ENCODE measurements around the gene SLC35F4.

Gene SLC35F4

GRCh38 chr14:57871459-57872080 is 5.7 kb upstream of the SLC35F4 start:
- no peak overlapping the region for H3K4me3 ChIP-seq (ENCODE audit: low read depth, low read length)
- peak; percentile 46 for DNase-seq (ENCODE audit: low read depth)
- TF ChIP-seq, protein P1, sequence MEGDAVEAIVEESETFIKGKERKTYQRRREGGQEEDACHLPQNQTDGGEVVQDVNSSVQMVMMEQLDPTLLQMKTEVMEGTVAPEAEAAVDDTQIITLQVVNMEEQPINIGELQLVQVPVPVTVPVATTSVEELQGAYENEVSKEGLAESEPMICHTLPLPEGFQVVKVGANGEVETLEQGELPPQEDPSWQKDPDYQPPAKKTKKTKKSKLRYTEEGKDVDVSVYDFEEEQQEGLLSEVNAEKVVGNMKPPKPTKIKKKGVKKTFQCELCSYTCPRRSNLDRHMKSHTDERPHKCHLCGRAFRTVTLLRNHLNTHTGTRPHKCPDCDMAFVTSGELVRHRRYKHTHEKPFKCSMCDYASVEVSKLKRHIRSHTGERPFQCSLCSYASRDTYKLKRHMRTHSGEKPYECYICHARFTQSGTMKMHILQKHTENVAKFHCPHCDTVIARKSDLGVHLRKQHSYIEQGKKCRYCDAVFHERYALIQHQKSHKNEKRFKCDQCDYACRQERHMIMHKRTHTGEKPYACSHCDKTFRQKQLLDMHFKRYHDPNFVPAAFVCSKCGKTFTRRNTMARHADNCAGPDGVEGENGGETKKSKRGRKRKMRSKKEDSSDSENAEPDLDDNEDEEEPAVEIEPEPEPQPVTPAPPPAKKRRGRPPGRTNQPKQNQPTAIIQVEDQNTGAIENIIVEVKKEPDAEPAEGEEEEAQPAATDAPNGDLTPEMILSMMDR (IDR thresholded peaks at IDR 0.05; ENCODE audit: low read depth, low read length) = peak; percentile 59
- TF ChIP-seq MAX (IDR thresholded peaks at IDR 0.05; ENCODE audit: low read depth, low read length) = no peak

GRCh38 chr14:57870686-57871457 is 5.0 kb upstream of the SLC35F4 start:
- TF ChIP-seq, protein P1 (IDR thresholded peaks at IDR 0.05; ENCODE audit: low read depth, low read length) = no peak
- TF ChIP-seq MAX (IDR thresholded peaks at IDR 0.05; ENCODE audit: low read depth, low read length) (no peak), POLR2A (IDR thresholded peaks at IDR 0.05; ENCODE audit: extremely low read depth, insufficient read length) (no peak), MYC (IDR thresholded peaks at IDR 0.05; ENCODE audit: low read depth, low read length) (no peak)
- no peak for DNase-seq (ENCODE audit: low read depth)
- no peak overlapping the region for H3K4me3 ChIP-seq (ENCODE audit: low read depth, low read length)

DNA sequence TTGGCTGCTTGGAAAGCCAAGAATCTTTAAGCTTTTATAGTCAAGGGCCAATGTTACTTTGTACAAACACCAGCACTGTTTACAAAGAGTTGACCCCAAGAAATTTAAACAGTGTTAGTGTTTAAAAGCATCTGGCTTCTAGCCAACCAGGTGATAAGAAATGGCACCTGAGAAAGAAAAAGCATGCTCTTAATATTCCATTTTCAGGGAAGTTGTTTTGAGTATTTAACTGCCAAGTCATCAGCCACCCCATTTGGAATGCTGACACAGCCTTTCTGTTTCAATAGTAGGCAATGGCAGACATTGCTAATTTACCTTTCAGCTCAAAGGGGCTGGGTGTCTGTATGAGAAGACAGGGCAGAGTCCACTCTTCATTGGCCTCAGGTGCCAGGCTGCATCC is 3.7 kb upstream of the SLC35F4 start:
- no peak for DNase-seq (ENCODE audit: low read depth)
- no peak overlapping the region for H3K4me3 ChIP-seq (ENCODE audit: low read depth, low read length)
- no peak for TF ChIP-seq MAX (IDR thresholded peaks at IDR 0.05; ENCODE audit: low read depth, low read length)
- TF ChIP-seq POLR2A (IDR thresholded peaks at IDR 0.05; ENCODE audit: extremely low read depth, insufficient read length) = no peak
- TF ChIP-seq, protein P1 (IDR thresholded peaks at IDR 0.05; ENCODE audit: low read depth, low read length) = no peak
- no peak for TF ChIP-seq MYC (IDR thresholded peaks at IDR 0.05; ENCODE audit: low read depth, low read length)

DNA sequence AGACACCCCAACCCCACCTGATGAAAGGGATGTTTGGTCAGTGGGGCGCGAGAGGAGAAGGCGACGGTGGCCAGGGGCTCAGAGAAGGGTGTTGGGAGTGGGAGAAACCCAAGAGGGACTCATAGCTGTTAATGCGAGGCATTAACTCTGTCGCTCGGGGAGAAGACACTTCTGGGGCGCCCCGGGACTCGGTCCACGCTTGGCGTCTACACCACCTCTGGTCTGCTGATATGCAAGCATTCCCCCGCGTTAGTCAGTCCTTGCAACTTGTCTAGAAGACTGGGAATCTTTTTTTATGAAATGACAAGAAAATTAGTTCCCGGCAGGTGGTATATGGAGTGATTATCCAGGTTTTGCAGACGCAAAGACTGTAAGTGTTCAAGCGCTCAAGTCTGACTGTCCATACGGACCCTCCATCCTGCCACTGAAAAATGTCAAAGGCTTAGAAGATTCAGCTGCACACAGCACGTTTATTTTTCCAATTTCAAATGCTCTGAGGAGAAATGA is 360 bp upstream of the SLC35F4 start:
- no peak overlapping the region for H3K4me3 ChIP-seq (ENCODE audit: low read depth, low read length)
- TF ChIP-seq MYC (IDR thresholded peaks at IDR 0.05; ENCODE audit: low read depth, low read length) (no peak), MAX (IDR thresholded peaks at IDR 0.05; ENCODE audit: low read depth, low read length) (no peak)
- no peak for DNase-seq (ENCODE audit: low read depth)

- no peak overlapping the region for H3K4me3 ChIP-seq (ENCODE audit: low read depth, low read length)
Measured at GRCh38 chr14:57865066-57865402, 858 bp downstream of the SLC35F4 start.

More at GRCh38 chr14:57865066-57865402, 858 bp downstream of the SLC35F4 start:
- no peak for DNase-seq (ENCODE audit: low read depth)
- no peak for TF ChIP-seq POLR2A (IDR thresholded peaks at IDR 0.05; ENCODE audit: extremely low read depth, insufficient read length)
- TF ChIP-seq, protein P1 (IDR thresholded peaks at IDR 0.05; ENCODE audit: low read depth, low read length) = no peak
- no peak for TF ChIP-seq MAX (IDR thresholded peaks at IDR 0.05; ENCODE audit: low read depth, low read length)
- TF ChIP-seq MYC (IDR thresholded peaks at IDR 0.05; ENCODE audit: low read depth, low read length) = no peak

Measured in NB4 (cell line).